ENCODE results near the gene NDUFV2. TPM values are rescaled to one million over a fixed set of nuclear protein-coding genes. Genes with fewer than 3 reads are reported as not detected.
"Not testable (repeated sequence)": the region's sequence is repeated elsewhere in the genome, so short reads cannot be mapped to it uniquely, and the experiment has no call there.

NDUFV2 gene
- polyA plus RNA-seq, 1 donor (not counting 4 experiments of a cell fraction or from before 2014, with no cell fraction given): 202 TPM

- Histone ChIP-seq H2AFZ (ENCODE audit: control insufficient read depth, low read length) (no peak overlapping the region), H3K4me3 (ENCODE audit: control insufficient read depth in 2 of 3, extremely low read depth in 1 of 3, insufficient read depth in 2 of 3, low read depth in 1 of 3, low read length in 3 of 3) (no peak overlapping the region), H3K4me2 (ENCODE audit: control insufficient read depth, extremely low read depth, insufficient read depth, low read depth, low read length) (no peak overlapping the region), H3K4me1 (ENCODE audit: control insufficient read depth, extremely low read depth, insufficient read depth, low read length) (no peaks in the 10 kb centered on the region), H3K9me3 (ENCODE audit: control insufficient read depth, low read depth, low read length) (no peaks in the 10 kb centered on the region), H3K36me3 (ENCODE audit: control insufficient read depth in 2 of 2, extremely low read depth in 1 of 2, insufficient read depth in 2 of 2, low read length in 2 of 2) (no peaks in the 10 kb centered on the region), H3K9ac (ENCODE audit: control insufficient read depth, extremely low read depth, insufficient read depth, low read length) (no peak overlapping the region), H3K9me1 (ENCODE audit: control insufficient read depth, extremely low read depth, insufficient read depth, low read length) (no peaks in the 10 kb centered on the region), H4K20me1 (ENCODE audit: control insufficient read depth, extremely low read depth, insufficient read depth, low read length) (peaks cover 2% of the 10 kb centered on the region), H3K27me3 (ENCODE audit: control insufficient read depth, extremely low read depth, insufficient read depth, low read length) (no peaks in the 10 kb centered on the region), H3K79me2 (ENCODE audit: control insufficient read depth, insufficient read depth, low read length) (peaks cover 70% of the 10 kb centered on the region), H3K27ac (ENCODE audit: control insufficient read depth, insufficient read depth, low read length) (no peak overlapping the region)
- no peak for TF ChIP-seq EZH2 (IDR thresholded peaks at IDR 0.05; ENCODE audit: low read length)
- TF ChIP-seq CTCF (optimal IDR thresholded peaks at IDR 0.05 in 1 of 3, IDR thresholded peaks at IDR 0.05 in 1 of 3, conservative IDR thresholded peaks at IDR 0.05 in 1 of 3; ENCODE audit: extremely low read depth in 1 of 3, insufficient read depth in 2 of 3, low read length in 3 of 3): no peak
- DNase-seq (ENCODE audit: low read depth, low spot score): no peak
- dilution Hi-C loops (cut with MboI; ENCODE audit: extremely low pct_ligation_motif_present, low sequenced_read_pairs): no loop called here
- FAIRE-seq: no peak
Observed at GRCh38 chr18:9157806-9158205, 55.3 kb downstream of the NDUFV2 start.

- Histone ChIP-seq H4K20me1 (ENCODE audit: control insufficient read depth, extremely low read depth, insufficient read depth, low read length) (peaks cover 2% of the 10 kb centered on the region), H3K36me3 (ENCODE audit: control insufficient read depth in 2 of 2, extremely low read depth in 1 of 2, insufficient read depth in 2 of 2, low read length in 2 of 2) (no peaks in the 10 kb centered on the region), H3K27ac (ENCODE audit: control insufficient read depth, insufficient read depth, low read length) (no peak overlapping the region), H3K27me3 (ENCODE audit: control insufficient read depth, extremely low read depth, insufficient read depth, low read length) (no peaks in the 10 kb centered on the region), H3K4me1 (ENCODE audit: control insufficient read depth, extremely low read depth, insufficient read depth, low read length) (no peaks in the 10 kb centered on the region), H2AFZ (ENCODE audit: control insufficient read depth, low read length) (no peak overlapping the region), H3K9me3 (ENCODE audit: control insufficient read depth, low read depth, low read length) (peaks cover under 1% of the 10 kb centered on the region), H3K9me1 (ENCODE audit: control insufficient read depth, extremely low read depth, insufficient read depth, low read length) (no peaks in the 10 kb centered on the region), H3K4me3 (ENCODE audit: control insufficient read depth in 2 of 3, extremely low read depth in 1 of 3, insufficient read depth in 2 of 3, low read depth in 1 of 3, low read length in 3 of 3) (no peak overlapping the region), H3K9ac (ENCODE audit: control insufficient read depth, extremely low read depth, insufficient read depth, low read length) (no peak overlapping the region), H3K79me2 (ENCODE audit: control insufficient read depth, insufficient read depth, low read length) (peaks cover 70% of the 10 kb centered on the region), H3K4me2 (ENCODE audit: control insufficient read depth, extremely low read depth, insufficient read depth, low read depth, low read length) (no peak overlapping the region)
- dilution Hi-C loops (cut with MboI; ENCODE audit: extremely low pct_ligation_motif_present, low sequenced_read_pairs): no loop called here
- TF ChIP-seq EZH2 (IDR thresholded peaks at IDR 0.05; ENCODE audit: low read length) (no peak), CTCF (optimal IDR thresholded peaks at IDR 0.05 in 1 of 3, IDR thresholded peaks at IDR 0.05 in 1 of 3, conservative IDR thresholded peaks at IDR 0.05 in 1 of 3; ENCODE audit: extremely low read depth in 1 of 3, insufficient read depth in 2 of 3, low read length in 3 of 3) (no peak)
- FAIRE-seq (no peak), DNase-seq (ENCODE audit: low read depth, low spot score) (no peak)
Observed at GRCh38 chr18:9160014-9160413, 57.5 kb downstream of the NDUFV2 start.

- peaks cover 57% of the 10 kb centered on the region for H3K79me2 ChIP-seq (ENCODE audit: control insufficient read depth, insufficient read depth, low read length)
- H4K20me1 ChIP-seq (ENCODE audit: control insufficient read depth, extremely low read depth, insufficient read depth, low read length); H3K9me3 ChIP-seq (ENCODE audit: control insufficient read depth, low read depth, low read length); H3K4me1 ChIP-seq (ENCODE audit: control insufficient read depth, extremely low read depth, insufficient read depth, low read length); H2AFZ ChIP-seq (ENCODE audit: control insufficient read depth, low read length); H3K9ac ChIP-seq (ENCODE audit: control insufficient read depth, extremely low read depth, insufficient read depth, low read length); H3K27me3 ChIP-seq (ENCODE audit: control insufficient read depth, extremely low read depth, insufficient read depth, low read length); H3K36me3 ChIP-seq (ENCODE audit: control insufficient read depth in 2 of 2, extremely low read depth in 1 of 2, insufficient read depth in 2 of 2, low read length in 2 of 2); H3K4me2 ChIP-seq (ENCODE audit: control insufficient read depth, extremely low read depth, insufficient read depth, low read depth, low read length); DNase-seq (ENCODE audit: low read depth, low spot score); FAIRE-seq; H3K9me1 ChIP-seq (ENCODE audit: control insufficient read depth, extremely low read depth, insufficient read depth, low read length); dilution Hi-C loops (cut with MboI; ENCODE audit: extremely low pct_ligation_motif_present, low sequenced_read_pairs); H3K4me3 ChIP-seq (ENCODE audit: control insufficient read depth in 2 of 3, extremely low read depth in 1 of 3, insufficient read depth in 2 of 3, low read depth in 1 of 3, low read length in 3 of 3); H3K27ac ChIP-seq (ENCODE audit: control insufficient read depth, insufficient read depth, low read length): not testable (repeated sequence)
Observed at GRCh38 chr18:9162663-9163062, 60.2 kb downstream of the NDUFV2 start.

GRCh38 chr18:9164149-9164548, 61.6 kb downstream of the NDUFV2 start:
- H3K27me3 ChIP-seq (ENCODE audit: control insufficient read depth, extremely low read depth, insufficient read depth, low read length); H3K9me3 ChIP-seq (ENCODE audit: control insufficient read depth, low read depth, low read length); H3K9ac ChIP-seq (ENCODE audit: control insufficient read depth, extremely low read depth, insufficient read depth, low read length); DNase-seq (ENCODE audit: low read depth, low spot score); H3K4me1 ChIP-seq (ENCODE audit: control insufficient read depth, extremely low read depth, insufficient read depth, low read length); H3K9me1 ChIP-seq (ENCODE audit: control insufficient read depth, extremely low read depth, insufficient read depth, low read length); H4K20me1 ChIP-seq (ENCODE audit: control insufficient read depth, extremely low read depth, insufficient read depth, low read length); H2AFZ ChIP-seq (ENCODE audit: control insufficient read depth, low read length); FAIRE-seq; dilution Hi-C loops (cut with MboI; ENCODE audit: extremely low pct_ligation_motif_present, low sequenced_read_pairs); H3K4me3 ChIP-seq (ENCODE audit: control insufficient read depth in 2 of 3, extremely low read depth in 1 of 3, insufficient read depth in 2 of 3, low read depth in 1 of 3, low read length in 3 of 3); H3K36me3 ChIP-seq (ENCODE audit: control insufficient read depth in 2 of 2, extremely low read depth in 1 of 2, insufficient read depth in 2 of 2, low read length in 2 of 2); H3K27ac ChIP-seq (ENCODE audit: control insufficient read depth, insufficient read depth, low read length); H3K4me2 ChIP-seq (ENCODE audit: control insufficient read depth, extremely low read depth, insufficient read depth, low read depth, low read length): not testable (repeated sequence)
- H3K79me2 ChIP-seq (ENCODE audit: control insufficient read depth, insufficient read depth, low read length): peaks cover 45% of the 10 kb centered on the region

Data from keratinocyte (primary cell).